Gastrocnemius medialis (tissue), 4 donors: ENCODE results near the gene PTPRT. TPM values are rescaled to one million over a fixed set of nuclear protein-coding genes. Genes with fewer than 3 reads are reported as not detected.

Source experiments
- ATAC-seq, 2 donors: fragments of 150-250 bp; one replicate each; pipeline ENCODE4 v1.9.1; 2016
- DNase-seq, 2 donors: peaks; one replicate each; pipeline ENCODE4 v3.0.0-alpha.2; 2019
- H3K27ac ChIP-seq, 4 donors: fragments of 200-600 bp; sonication (generic); 1 replicate in 1 of 4; 2 replicates in 3 of 4; pipeline ENCODE4 v1.5.1; 2016 to 2018; ENCODE audit warnings: mild to moderate bottlenecking in 2 of 4, moderate library complexity in 1 of 4
- H3K27me3 ChIP-seq, 3 donors: fragments of 200-600 bp; sonication (generic) in 2 of 3; 1 replicate in 1 of 3; 2 replicates in 2 of 3; pipeline versions ENCODE4 v1.5.1 to v1.6.0; 2016 to 2019; ENCODE audit warnings: mild to moderate bottlenecking in 1 of 3, moderate library complexity in 1 of 3
- H3K36me3 ChIP-seq, 2 donors: fragments of 200-600 bp; sonication (generic) in 1 of 2; one replicate each; pipeline ENCODE4 v1.5.1; 2017 to 2018
- H3K4me1 ChIP-seq, 2 donors: fragments of 200-600 bp; sonication (generic) in 1 of 2; one replicate each; pipeline ENCODE4 v1.5.1; 2016 to 2017; ENCODE audit warnings: mild to moderate bottlenecking in 2 of 2
- H3K4me3 ChIP-seq, 4 donors: fragments of 200-600 bp; sonication (generic) in 3 of 4; 1 replicate in 1 of 4; 2 replicates in 3 of 4; pipeline ENCODE4 v1.5.1; 2016 to 2019; ENCODE audit warnings: mild to moderate bottlenecking in 2 of 4
- H3K9me3 ChIP-seq, 3 donors: fragments of 200-600 bp; sonication (generic) in 2 of 3; 1 replicate in 1 of 3; 2 replicates in 2 of 3; pipeline ENCODE4 v1.5.1; 2016 to 2019
- CTCF ChIP-seq, 5 experiments: fragments of 450-650 bp in 3 of 5; fragments of 200-600 bp in 2 of 5; sonication (generic) in 2 of 5; IDR thresholded peaks in 4 of 5; conservative IDR thresholded peaks in 1 of 5; 1 replicate in 4 of 5; 2 replicates in 1 of 5; pipeline ENCODE4 v1.5.1; 2016 to 2019; ENCODE audit warnings: antibody characterized with exemption in 5 of 5, mild to moderate bottlenecking in 3 of 5, moderate library complexity in 3 of 5
- POLR2A ChIP-seq, 2 donors: fragments of 450-650 bp; IDR thresholded peaks; one replicate each; pipeline ENCODE4 v1.6.1; 2017; ENCODE audit warnings: antibody characterized with exemption in 2 of 2, mild to moderate bottlenecking in 2 of 2, moderate library complexity in 2 of 2
- in situ Hi-C, 4 donors: fragments of 200-750 bp; cut with MboI; loops; one replicate each; pipeline versions ENCODE4 v1.15.0 to v1.8.0; 2017; ENCODE audit warnings: low sequenced_read_pairs in 4 of 4
- intact Hi-C: fragments of 100-400 bp; cut with DNase I; formaldehyde crosslinking; loops from one replicate; pipeline ENCODE4 v1.15.1; 2023; ENCODE audit warnings: low total_unique reads
- total RNA-seq, 4 donors: library from RNA; depleted of rRNA; stranded (reverse); fragments of >200 nt; gene quantifications; one replicate each; pipeline versions ENCODE4 v1.1.0 to v1.2.3, GENCODE V29; 2016

Gene PTPRT
- total RNA-seq, 4 donors from 2014 or later: not detected

GRCh38 chr20:42067596-42067995 lies 1122.1 kb downstream of the PTPRT start:
- no peak overlapping the region for H3K4me3 ChIP-seq
- no peak overlapping the region for H3K27ac ChIP-seq
- no peak for ATAC-seq
- intact Hi-C loops (no loop called here), in situ Hi-C loops (no loop called here)
- H3K36me3 ChIP-seq: no peaks in the 10 kb centered on the region
- no peak for DNase-seq
- H3K9me3 ChIP-seq: no peaks in the 10 kb centered on the region
- H3K27me3 ChIP-seq: no peaks in the 10 kb centered on the region
- no peak for TF ChIP-seq CTCF (IDR thresholded peaks at IDR 0.05 in 4 of 5, conservative IDR thresholded peaks at IDR 0.05 in 1 of 5)
- H3K4me1 ChIP-seq: no peaks in the 10 kb centered on the region

GRCh38 chr20:42067174-42067573 lies 1122.5 kb downstream of the PTPRT start:
- H3K27me3 ChIP-seq: no peaks in the 10 kb centered on the region
- in situ Hi-C loops: no loop called here
- no peaks in the 10 kb centered on the region for H3K9me3 ChIP-seq
- TF ChIP-seq POLR2A (IDR thresholded peaks at IDR 0.05) (no peak), CTCF (IDR thresholded peaks at IDR 0.05 in 4 of 5, conservative IDR thresholded peaks at IDR 0.05 in 1 of 5) (no peak)
- DNase-seq: no peak
- no peaks in the 10 kb centered on the region for H3K36me3 ChIP-seq
- ATAC-seq: no peak
- H3K27ac ChIP-seq: no peak overlapping the region
- intact Hi-C loops: no loop called here
- no peak overlapping the region for H3K4me3 ChIP-seq
- no peaks in the 10 kb centered on the region for H3K4me1 ChIP-seq

- no peaks in the 10 kb centered on the region for H3K4me1 ChIP-seq
- H3K9me3 ChIP-seq: no peaks in the 10 kb centered on the region
- no peaks in the 10 kb centered on the region for H3K36me3 ChIP-seq
- in situ Hi-C loops (no loop called here), intact Hi-C loops (no loop called here)
- TF ChIP-seq CTCF (IDR thresholded peaks at IDR 0.05 in 4 of 5, conservative IDR thresholded peaks at IDR 0.05 in 1 of 5) (no peak), POLR2A (IDR thresholded peaks at IDR 0.05) (no peak)
- no peak overlapping the region for H3K27ac ChIP-seq
- no peak overlapping the region for H3K4me3 ChIP-seq
- ATAC-seq (no peak), DNase-seq (no peak)
- no peaks in the 10 kb centered on the region for H3K27me3 ChIP-seq
These were observed 1126.6 kb downstream of the PTPRT start for GRCh38 chr20:42063141-42063540.

GRCh38 chr20:42053350-42053749 lies 1136.4 kb downstream of the PTPRT start:
- Histone ChIP-seq H3K27ac (no peak overlapping the region), H3K27me3 (no peaks in the 10 kb centered on the region), H3K9me3 (no peaks in the 10 kb centered on the region), H3K4me3 (no peak overlapping the region), H3K36me3 (no peaks in the 10 kb centered on the region), H3K4me1 (no peaks in the 10 kb centered on the region)
- no peak for DNase-seq
- TF ChIP-seq CTCF (IDR thresholded peaks at IDR 0.05 in 4 of 5, conservative IDR thresholded peaks at IDR 0.05 in 1 of 5) (no peak), POLR2A (IDR thresholded peaks at IDR 0.05) (no peak)
- no peak for ATAC-seq
- in situ Hi-C loops (no loop called here), intact Hi-C loops (no loop called here)

- Histone ChIP-seq H3K4me1 (no peaks in the 10 kb centered on the region), H3K27me3 (no peaks in the 10 kb centered on the region), H3K27ac (no peak overlapping the region), H3K4me3 (no peak overlapping the region), H3K36me3 (no peaks in the 10 kb centered on the region), H3K9me3 (no peaks in the 10 kb centered on the region)
- ATAC-seq (no peak), DNase-seq (no peak)
- intact Hi-C loops: no loop called here
- TF ChIP-seq POLR2A (IDR thresholded peaks at IDR 0.05) (no peak), CTCF (IDR thresholded peaks at IDR 0.05 in 4 of 5, conservative IDR thresholded peaks at IDR 0.05 in 1 of 5) (no peak)
- in situ Hi-C loops: no loop called here
These were observed 1137.8 kb downstream of the PTPRT start for GRCh38 chr20:42051921-42052320.
